Lower leg skin (tissue), 4 donors: ENCODE data around the gene CKM. TPM values are rescaled to one million over a fixed set of nuclear protein-coding genes. Genes with fewer than 3 reads are reported as not detected.

Experiments used
- DNase-seq, 2 donors: peaks; one replicate each; pipeline ENCODE4 v3.0.0-alpha.2; 2019; ENCODE audit warnings: low spot score in 2 of 2
- H3K4me3 ChIP-seq: fragments of 200-600 bp; sonication (generic); 2 replicates; pipeline ENCODE4 v1.5.1; 2017; ENCODE audit warnings: mild to moderate bottlenecking, low read depth; ENCODE audit not compliant: poor library complexity, severe bottlenecking
- POLR2A ChIP-seq, 2 donors: fragments of 450-650 bp; IDR thresholded peaks; one replicate each; pipeline ENCODE4 v1.6.1; 2016 to 2017; ENCODE audit warnings: antibody characterized with exemption in 2 of 2, mild to moderate bottlenecking in 1 of 2, moderate library complexity in 1 of 2
- WGBS, 2 donors: methylation state at CpG; one replicate each; pipeline ENCODE4 v1.1.5; 2018; 5-methylcytosine and 5-hydroxymethylcytosine counted together
- intact Hi-C: fragments of 100-400 bp; cut with DNase I; formaldehyde crosslinking; loops from one replicate; pipeline ENCODE4 v1.15.0; 2023; ENCODE audit warnings: low total_unique reads
- total RNA-seq, 4 donors: library from RNA; depleted of rRNA; stranded (reverse); fragments of >200 nt; gene quantifications; one replicate each; pipeline ENCODE4 v1.1.0, GENCODE V29; 2016
- TF ChIP-seq, protein P1 (sequence below), 3 donors: fragments of 450-650 bp; IDR thresholded peaks; one replicate each; pipeline ENCODE4 v1.5.1; 2016; ENCODE audit warnings: antibody characterized with exemption in 3 of 3, mild to moderate bottlenecking in 3 of 3, moderate library complexity in 2 of 3

CKM gene
- total RNA-seq, 4 donors from 2014 or later, result 0.13 to 2.9 (median 1.3) TPM; not detected in 1

DNA sequence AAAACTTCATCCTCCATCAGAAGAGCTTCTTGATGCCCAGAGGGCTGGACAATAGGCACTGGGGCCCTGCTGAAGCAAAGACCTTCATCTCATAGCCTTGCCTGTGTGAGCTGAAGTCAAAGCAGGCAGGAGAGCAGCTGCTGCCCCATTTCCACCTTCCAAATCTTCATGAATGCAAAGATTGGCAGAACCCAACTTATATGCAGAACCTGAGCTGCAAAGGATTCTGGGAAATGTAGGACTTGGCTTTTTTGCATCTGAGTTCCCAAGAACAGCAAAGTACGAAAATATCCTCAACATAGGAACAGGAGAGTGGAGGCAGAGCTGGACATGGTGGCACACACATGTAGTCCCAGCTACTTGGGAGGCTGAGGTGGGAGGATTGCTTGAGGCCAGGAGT, 30.8 kb downstream of the CKM start:
- intact Hi-C loops, result no loop called here
- 94 to 100% methylated on average over 1 of the region's 1 CpG for WGBS, 2 donors
- no peak overlapping the region for H3K4me3 ChIP-seq
- DNase-seq, result no peak
- TF ChIP-seq POLR2A (IDR thresholded peaks at IDR 0.05), result no peak

DNA sequence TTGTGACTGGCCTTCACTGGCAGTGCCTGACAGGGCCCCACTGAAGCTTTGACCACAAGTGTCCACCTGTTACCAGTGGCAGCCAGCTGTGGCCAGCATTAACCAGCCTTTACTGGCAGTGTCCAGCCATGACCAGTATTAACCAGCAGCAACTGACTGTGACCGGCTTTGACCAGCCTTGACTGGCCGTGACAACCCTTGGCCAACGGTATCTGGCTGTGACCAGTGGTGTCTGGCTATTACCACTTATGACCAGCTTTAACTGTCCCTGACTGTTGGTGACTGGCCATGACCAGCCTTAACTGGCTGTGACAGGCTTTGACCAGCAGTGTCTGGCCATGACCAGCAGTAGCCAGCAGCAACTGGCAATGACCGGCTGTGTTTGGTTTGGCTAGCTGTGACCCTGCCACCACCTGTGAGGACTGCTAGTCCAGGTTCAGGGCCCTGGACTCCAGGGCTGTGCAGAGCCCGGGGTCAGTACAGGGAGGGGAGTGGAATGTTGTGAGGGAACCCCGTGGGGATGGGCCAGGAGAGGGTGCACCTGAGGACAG, 32.2 kb downstream of the CKM start:
- 89 to 98% methylated on average over 6 of the region's 6 CpGs for WGBS, 2 donors
- intact Hi-C loops, result no loop called here

GRCh38 chr19:45283443-45284033, 39.1 kb downstream of the CKM start:
- WGBS, 2 donors, result 64 to 77% methylated on average over 7 of the region's 7 CpGs

More for the DNA sequence above, 32.2 kb downstream of the CKM start:
- no peak overlapping the region for H3K4me3 ChIP-seq
- TF ChIP-seq POLR2A (IDR thresholded peaks at IDR 0.05), result no peak
- TF ChIP-seq, protein P1, sequence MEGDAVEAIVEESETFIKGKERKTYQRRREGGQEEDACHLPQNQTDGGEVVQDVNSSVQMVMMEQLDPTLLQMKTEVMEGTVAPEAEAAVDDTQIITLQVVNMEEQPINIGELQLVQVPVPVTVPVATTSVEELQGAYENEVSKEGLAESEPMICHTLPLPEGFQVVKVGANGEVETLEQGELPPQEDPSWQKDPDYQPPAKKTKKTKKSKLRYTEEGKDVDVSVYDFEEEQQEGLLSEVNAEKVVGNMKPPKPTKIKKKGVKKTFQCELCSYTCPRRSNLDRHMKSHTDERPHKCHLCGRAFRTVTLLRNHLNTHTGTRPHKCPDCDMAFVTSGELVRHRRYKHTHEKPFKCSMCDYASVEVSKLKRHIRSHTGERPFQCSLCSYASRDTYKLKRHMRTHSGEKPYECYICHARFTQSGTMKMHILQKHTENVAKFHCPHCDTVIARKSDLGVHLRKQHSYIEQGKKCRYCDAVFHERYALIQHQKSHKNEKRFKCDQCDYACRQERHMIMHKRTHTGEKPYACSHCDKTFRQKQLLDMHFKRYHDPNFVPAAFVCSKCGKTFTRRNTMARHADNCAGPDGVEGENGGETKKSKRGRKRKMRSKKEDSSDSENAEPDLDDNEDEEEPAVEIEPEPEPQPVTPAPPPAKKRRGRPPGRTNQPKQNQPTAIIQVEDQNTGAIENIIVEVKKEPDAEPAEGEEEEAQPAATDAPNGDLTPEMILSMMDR (IDR thresholded peaks at IDR 0.05), result no peak
- no peak for DNase-seq

GRCh38 chr19:45280471-45280961, 42.2 kb downstream of the CKM start:
- WGBS, 2 donors, result 67 to 74% methylated on average over 18 to 19 of the region's 19 CpGs
- TF ChIP-seq, protein P1 (IDR thresholded peaks at IDR 0.05), result no peak
- TF ChIP-seq POLR2A (IDR thresholded peaks at IDR 0.05), result no peak
- H3K4me3 ChIP-seq, result no peak overlapping the region
- no peak for DNase-seq
- intact Hi-C loops, result no loop called here

More at GRCh38 chr19:45283443-45284033, 39.1 kb downstream of the CKM start:
- no peak for DNase-seq
- H3K4me3 ChIP-seq, result no peak overlapping the region
- TF ChIP-seq POLR2A (IDR thresholded peaks at IDR 0.05), result no peak
- TF ChIP-seq, protein P1 (IDR thresholded peaks at IDR 0.05), result no peak
- intact Hi-C loops, result no loop called here

DNA sequence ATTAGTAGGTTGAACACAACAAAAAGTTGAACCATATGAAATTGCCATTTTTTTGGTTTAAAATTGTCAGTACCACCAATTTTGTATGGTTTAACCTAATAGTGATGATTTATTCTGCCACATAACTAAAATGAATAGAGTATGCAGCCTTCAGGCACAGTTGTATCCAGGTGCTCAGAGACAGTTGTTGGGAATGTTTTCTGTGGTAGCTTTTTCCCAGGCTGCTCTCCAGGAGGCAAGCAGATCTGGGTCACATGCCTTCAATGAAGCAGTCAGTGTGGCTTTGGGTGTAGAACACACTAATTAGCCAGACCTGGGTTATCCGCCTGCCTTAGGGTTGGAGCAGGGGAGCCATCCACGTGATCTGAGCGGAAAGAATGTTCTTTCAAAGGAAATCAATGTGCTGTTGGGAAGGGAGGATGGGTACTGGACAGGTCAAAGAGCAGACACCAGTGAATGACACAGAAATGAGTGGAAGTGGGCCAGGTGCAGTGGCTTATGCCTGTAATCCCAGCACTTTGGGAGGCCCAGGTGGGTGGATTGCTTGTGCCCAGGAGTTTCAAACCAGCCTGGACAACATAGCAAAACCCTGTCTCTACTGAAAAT, 43.0 kb downstream of the CKM start:
- no peak overlapping the region for H3K4me3 ChIP-seq
- WGBS, 2 donors, result 64 to 72% methylated on average over 3 of the region's 3 CpGs
- TF ChIP-seq, protein P1 (IDR thresholded peaks at IDR 0.05), result no peak
- no peak for TF ChIP-seq POLR2A (IDR thresholded peaks at IDR 0.05)
- intact Hi-C loops, result no loop called here
- DNase-seq, result no peak

GRCh38 chr19:45278087-45278486, 44.6 kb downstream of the CKM start:
- DNase-seq, result no peak
- 91 to 95% methylated on average over 10 of the region's 10 CpGs for WGBS, 2 donors
- no peak for TF ChIP-seq POLR2A (IDR thresholded peaks at IDR 0.05)
- TF ChIP-seq, protein P1 (IDR thresholded peaks at IDR 0.05), result no peak
- no peak overlapping the region for H3K4me3 ChIP-seq
- intact Hi-C loops, result no loop called here
